Measurements from ENCODE around the gene FBXL17. TPM values are rescaled to one million over a fixed set of nuclear protein-coding genes. Genes with fewer than 3 reads are reported as not detected.
A peak's percentile ranks its signal among the peaks of the same experiment; 100 is the strongest.

FBXL17 gene
- total and polyA plus RNA-seq, 2 of the 13 experiments (the other 11 are each of a cell fraction or from before 2014, with no cell fraction given), result 3.0 to 7.9 TPM

- TF ChIP-seq TRIM22 (IDR thresholded peaks at IDR 0.05) (no peak), CENPX (CRISPR knock-in tag; IDR thresholded peaks at IDR 0.05) (no peak), ZNF672 (CRISPR knock-in tag; IDR thresholded peaks at IDR 0.05) (no peak), KLF12 (CRISPR knock-in tag; IDR thresholded peaks at IDR 0.05; ENCODE audit: borderline replicate concordance) (no peak), ZNF468 (CRISPR knock-in tag; IDR thresholded peaks at IDR 0.05) (no peak), ATAD3A (CRISPR knock-in tag; IDR thresholded peaks at IDR 0.05) (no peak), PITX1 (CRISPR knock-in tag; IDR thresholded peaks at IDR 0.05) (no peak), ZIK1 (CRISPR knock-in tag; IDR thresholded peaks at IDR 0.05; ENCODE audit: borderline replicate concordance, low read depth) (no peak), MAFF (IDR thresholded peaks at IDR 0.05; ENCODE audit: low read depth, low read length) (no peak), ZNF616 (CRISPR knock-in tag; IDR thresholded peaks at IDR 0.05; ENCODE audit: low read depth) (no peak)
Measured at GRCh38 chr5:107979900-107980299, 402.0 kb downstream of the FBXL17 start (continued).

DNA sequence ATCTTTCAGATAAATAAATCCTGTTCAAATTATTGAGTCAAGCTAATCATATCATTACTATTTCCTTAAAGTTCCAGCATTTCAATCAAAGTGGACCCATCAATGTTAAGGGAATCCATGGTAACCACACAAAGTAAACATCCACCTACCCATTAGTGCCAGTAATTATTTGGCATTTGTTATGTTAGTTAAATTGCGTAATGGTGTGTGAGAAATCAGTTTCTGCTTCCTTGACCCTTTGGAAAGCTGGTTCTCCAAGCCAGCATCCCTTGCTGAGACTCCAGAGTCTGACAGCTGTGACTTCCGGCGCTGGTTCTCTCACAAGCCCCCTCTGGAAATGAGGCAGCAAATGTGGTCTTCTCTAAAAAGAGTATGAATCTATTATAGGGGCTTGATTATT is 402.6 kb downstream of the FBXL17 start:
- BruUV-seq (replicated peaks), result no TSS peak

More for the DNA sequence above, 402.6 kb downstream of the FBXL17 start:
- no peak overlapping the region for H3K4me3 ChIP-seq (replicated peaks in 1 of 3; ENCODE audit: insufficient read depth in 1 of 3, low read depth in 2 of 3, low read length in 3 of 3)
- no peak overlapping the region for H2AFZ ChIP-seq (ENCODE audit: low read length)
- in situ Hi-C loops (cut with HindIII; ENCODE audit: extremely low pct_ligation_motif_present, low pct_unique_long_range_greater_than_20kb) (no loop called here), intact Hi-C loops (cut with micrococcal nuclease; ENCODE audit: unreplicated experiment) (no loop called here)
- CTCF ChIA-PET (ENCODE audit: low intra/inter-chr PET ratio, low total read pairs), result no interaction called here
- no peaks in the 10 kb centered on the region for H3K36me3 ChIP-seq (replicated peaks in 1 of 2; ENCODE audit: control insufficient read depth in 1 of 2, insufficient read depth in 2 of 2, low read length in 2 of 2)
- H3K27me3 ChIP-seq (ENCODE audit: control insufficient read depth in 1 of 2, insufficient read depth in 2 of 2, low read length in 2 of 2), result no peaks in the 10 kb centered on the region
- FAIRE-seq (no peak), DNase-seq (ENCODE audit: low spot score) (no peak), ATAC-seq (no peak)
- 88% methylated on average over 3 of the region's 3 CpGs for WGBS (ENCODE audit: low lambda C conversion rate)
- H3K27ac ChIP-seq (ENCODE audit: extremely low read length, insufficient read depth, low read length), result no peak overlapping the region
- no peak overlapping the region for H3K9ac ChIP-seq (ENCODE audit: insufficient read depth, low read depth, low read length)
- H3K4me2 ChIP-seq (ENCODE audit: low read depth, low read length), result no peak overlapping the region
- H3K79me2 ChIP-seq (ENCODE audit: insufficient read depth, low read length), result no peaks in the 10 kb centered on the region
- no peaks in the 10 kb centered on the region for H4K20me1 ChIP-seq (ENCODE audit: insufficient read depth, low read length)
- no peaks in the 10 kb centered on the region for H3K9me3 ChIP-seq (ENCODE audit: low read length)
- POLR2A ChIA-PET, result no interaction called here
- TF ChIP-seq CEBPB (IDR thresholded peaks at IDR 0.05; ENCODE audit: borderline replicate concordance, low read depth, low read length), result peak; percentile 69
- TF ChIP-seq, protein P1, sequence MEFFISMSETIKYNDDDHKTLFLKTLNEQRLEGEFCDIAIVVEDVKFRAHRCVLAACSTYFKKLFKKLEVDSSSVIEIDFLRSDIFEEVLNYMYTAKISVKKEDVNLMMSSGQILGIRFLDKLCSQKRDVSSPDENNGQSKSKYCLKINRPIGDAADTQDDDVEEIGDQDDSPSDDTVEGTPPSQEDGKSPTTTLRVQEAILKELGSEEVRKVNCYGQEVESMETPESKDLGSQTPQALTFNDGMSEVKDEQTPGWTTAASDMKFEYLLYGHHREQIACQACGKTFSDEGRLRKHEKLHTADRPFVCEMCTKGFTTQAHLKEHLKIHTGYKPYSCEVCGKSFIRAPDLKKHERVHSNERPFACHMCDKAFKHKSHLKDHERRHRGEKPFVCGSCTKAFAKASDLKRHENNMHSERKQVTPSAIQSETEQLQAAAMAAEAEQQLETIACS (CRISPR knock-in tag; IDR thresholded peaks at IDR 0.05), result no peak
- TF ChIP-seq TCF12 (IDR thresholded peaks at IDR 0.05), result no peak
- TF ChIP-seq TCF12 (CRISPR knock-in tag; IDR thresholded peaks at IDR 0.05), result no peak
- H3K4me1 ChIP-seq (ENCODE audit: insufficient read depth, low read length), result no peaks in the 10 kb centered on the region
